Vagina (tissue), 2 donors: Measurements from ENCODE around the gene ZGRF1. TPM values are rescaled to one million over a fixed set of nuclear protein-coding genes. Genes with fewer than 3 reads are reported as not detected.
"Not testable (repeated sequence)": the region's sequence is repeated elsewhere in the genome, so short reads cannot be mapped to it uniquely, and the experiment has no call there.

Source experiments
- DNase-seq, 2 donors: peaks; one replicate each; pipeline ENCODE4 v3.0.0-alpha.2; 2017; ENCODE audit errors: extremely low spot score in 2 of 2
- H3K27ac ChIP-seq: fragments of 200-600 bp; sonication (generic); one replicate; pipeline ENCODE4 v1.5.1; 2019
- H3K27me3 ChIP-seq: fragments of 200-600 bp; sonication (generic); one replicate; pipeline ENCODE4 v1.5.1; 2019
- H3K36me3 ChIP-seq, 2 donors: fragments of 200-600 bp; sonication (generic); one replicate each; pipeline ENCODE4 v1.5.1; 2017 to 2019
- H3K4me1 ChIP-seq: fragments of 200-600 bp; sonication (generic); one replicate; pipeline ENCODE4 v1.5.1; 2019
- H3K4me3 ChIP-seq, 2 donors: fragments of 200-600 bp; sonication (generic); 1 replicate in 1 of 2; 2 replicates in 1 of 2; pipeline ENCODE4 v1.5.1; 2016 to 2019
- H3K9me3 ChIP-seq: fragments of 200-600 bp; sonication (generic); one replicate; pipeline ENCODE4 v1.5.1; 2019
- POLR2A ChIP-seq, 2 donors: fragments of 450-650 bp; IDR thresholded peaks; one replicate each; pipeline ENCODE4 v1.6.1; 2017; ENCODE audit warnings: antibody characterized with exemption in 2 of 2, mild to moderate bottlenecking in 2 of 2, moderate library complexity in 2 of 2
- POLR2AphosphoS5 ChIP-seq, 2 donors: sonication (generic); formaldehyde crosslinking; IDR thresholded peaks; one replicate each; pipeline ENCODE4 v1.9.0; 2017; ENCODE audit warnings: antibody characterized with exemption in 2 of 2, mild to moderate bottlenecking in 2 of 2, low read depth in 1 of 2; ENCODE audit not compliant: insufficient read depth in 1 of 2
- intact Hi-C: fragments of 100-400 bp; cut with DNase I; formaldehyde crosslinking; loops from one replicate; pipeline ENCODE4 v1.15.1; 2023
- total RNA-seq: library from RNA; depleted of rRNA; stranded (reverse); fragments of >200 nt; gene quantifications from one replicate; pipeline ENCODE4 v1.2.3, GENCODE V29; 2016
- TF ChIP-seq, protein P1 (sequence below), 3 experiments: fragments of 450-650 bp in 2 of 3; fragments of 200-600 bp in 1 of 3; sonication (generic) in 1 of 3; IDR thresholded peaks; one replicate each; pipeline ENCODE4 v1.5.1; 2017 to 2019; ENCODE audit warnings: antibody characterized with exemption in 3 of 3, mild to moderate bottlenecking in 2 of 3, moderate library complexity in 2 of 3

The ZGRF1 gene
- total RNA-seq, 1 donor from 2014 or later: 5.6 TPM

DNA sequence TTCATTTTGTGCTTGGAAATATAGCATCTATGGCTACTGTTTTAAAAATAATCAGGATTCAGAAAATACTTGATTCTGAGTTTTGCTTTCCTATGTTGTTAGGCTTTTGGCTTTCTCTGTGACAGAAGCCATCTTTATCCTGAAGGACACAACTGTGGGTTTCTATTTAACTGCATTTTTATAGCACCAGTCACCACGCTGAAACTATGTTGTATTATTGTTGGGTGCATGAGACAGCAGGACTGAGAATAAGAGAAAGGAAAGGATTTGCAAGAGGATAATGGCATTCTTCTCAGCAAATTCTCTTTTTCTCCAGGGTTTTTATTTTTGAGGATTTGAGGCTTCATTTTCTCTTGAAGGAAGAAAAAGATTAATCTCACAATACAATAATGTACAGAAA, 110.6 kb downstream of the ZGRF1 start:
- H3K36me3 ChIP-seq: no peaks in the 10 kb centered on the region
- TF ChIP-seq, protein P1, sequence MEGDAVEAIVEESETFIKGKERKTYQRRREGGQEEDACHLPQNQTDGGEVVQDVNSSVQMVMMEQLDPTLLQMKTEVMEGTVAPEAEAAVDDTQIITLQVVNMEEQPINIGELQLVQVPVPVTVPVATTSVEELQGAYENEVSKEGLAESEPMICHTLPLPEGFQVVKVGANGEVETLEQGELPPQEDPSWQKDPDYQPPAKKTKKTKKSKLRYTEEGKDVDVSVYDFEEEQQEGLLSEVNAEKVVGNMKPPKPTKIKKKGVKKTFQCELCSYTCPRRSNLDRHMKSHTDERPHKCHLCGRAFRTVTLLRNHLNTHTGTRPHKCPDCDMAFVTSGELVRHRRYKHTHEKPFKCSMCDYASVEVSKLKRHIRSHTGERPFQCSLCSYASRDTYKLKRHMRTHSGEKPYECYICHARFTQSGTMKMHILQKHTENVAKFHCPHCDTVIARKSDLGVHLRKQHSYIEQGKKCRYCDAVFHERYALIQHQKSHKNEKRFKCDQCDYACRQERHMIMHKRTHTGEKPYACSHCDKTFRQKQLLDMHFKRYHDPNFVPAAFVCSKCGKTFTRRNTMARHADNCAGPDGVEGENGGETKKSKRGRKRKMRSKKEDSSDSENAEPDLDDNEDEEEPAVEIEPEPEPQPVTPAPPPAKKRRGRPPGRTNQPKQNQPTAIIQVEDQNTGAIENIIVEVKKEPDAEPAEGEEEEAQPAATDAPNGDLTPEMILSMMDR (IDR thresholded peaks at IDR 0.05): no peak
- TF ChIP-seq POLR2AphosphoS5 (IDR thresholded peaks at IDR 0.05; ENCODE audit: insufficient read depth in 1 of 2, low read depth in 1 of 2) (no peak), POLR2A (IDR thresholded peaks at IDR 0.05) (no peak)
- no peak overlapping the region for H3K4me3 ChIP-seq
- H3K27me3 ChIP-seq: peaks cover 7% of the 10 kb centered on the region
- intact Hi-C loops: no loop called here
- no peaks in the 10 kb centered on the region for H3K9me3 ChIP-seq
- no peak for DNase-seq
- H3K27ac ChIP-seq: no peak overlapping the region
- H3K4me1 ChIP-seq: peaks cover 16% of the 10 kb centered on the region

DNA sequence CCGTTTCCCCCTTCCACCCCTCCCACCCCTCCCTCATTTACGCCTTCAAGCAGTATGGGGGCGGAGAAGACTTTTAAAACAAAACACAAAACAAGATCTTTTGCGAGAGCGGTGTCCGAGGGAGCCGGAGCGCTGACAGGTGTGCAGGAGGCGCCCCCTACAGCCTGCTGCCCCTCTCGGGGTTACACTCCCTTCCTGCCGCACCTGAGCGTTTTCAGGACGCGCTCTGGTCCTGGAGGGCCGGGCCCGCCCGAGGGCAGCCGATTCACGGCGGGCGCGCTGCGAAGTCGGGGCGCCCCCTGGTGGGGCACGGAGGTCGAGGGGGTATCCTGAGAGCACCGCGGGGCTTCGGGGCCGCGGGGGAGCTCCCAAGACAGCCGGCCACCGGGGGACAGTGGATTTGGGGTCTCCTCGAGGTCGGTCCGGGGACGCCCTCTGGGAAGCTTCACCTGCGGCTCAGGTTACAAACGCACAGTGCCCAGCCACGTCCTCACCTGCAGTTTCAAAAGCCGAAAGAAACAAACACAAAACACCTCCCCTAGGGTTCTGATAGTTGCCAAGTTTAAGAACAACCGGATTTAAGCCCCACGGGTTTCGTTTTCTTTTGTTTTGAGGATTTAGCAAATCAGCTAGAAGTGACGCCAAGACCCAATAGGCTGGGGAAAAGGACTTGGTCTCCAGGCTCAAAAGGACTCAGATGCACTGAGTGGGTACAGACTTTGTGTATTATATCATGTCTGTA, 112.8 kb downstream of the ZGRF1 start:
- no peak for DNase-seq
- H3K4me1 ChIP-seq: peaks cover 16% of the 10 kb centered on the region
- H3K4me3 ChIP-seq: peak overlapping the region; percentile 29 to 31
- no peaks in the 10 kb centered on the region for H3K9me3 ChIP-seq
- no peak for TF ChIP-seq POLR2AphosphoS5 (IDR thresholded peaks at IDR 0.05; ENCODE audit: insufficient read depth in 1 of 2, low read depth in 1 of 2)
- TF ChIP-seq, protein P1 (IDR thresholded peaks at IDR 0.05): peak in 2 of 3 experiments; percentile 25 to 46
- H3K27ac ChIP-seq: no peak overlapping the region
- intact Hi-C loops: no loop called here
- H3K27me3 ChIP-seq: peaks cover 12% of the 10 kb centered on the region
- H3K36me3 ChIP-seq: no peaks in the 10 kb centered on the region

DNA sequence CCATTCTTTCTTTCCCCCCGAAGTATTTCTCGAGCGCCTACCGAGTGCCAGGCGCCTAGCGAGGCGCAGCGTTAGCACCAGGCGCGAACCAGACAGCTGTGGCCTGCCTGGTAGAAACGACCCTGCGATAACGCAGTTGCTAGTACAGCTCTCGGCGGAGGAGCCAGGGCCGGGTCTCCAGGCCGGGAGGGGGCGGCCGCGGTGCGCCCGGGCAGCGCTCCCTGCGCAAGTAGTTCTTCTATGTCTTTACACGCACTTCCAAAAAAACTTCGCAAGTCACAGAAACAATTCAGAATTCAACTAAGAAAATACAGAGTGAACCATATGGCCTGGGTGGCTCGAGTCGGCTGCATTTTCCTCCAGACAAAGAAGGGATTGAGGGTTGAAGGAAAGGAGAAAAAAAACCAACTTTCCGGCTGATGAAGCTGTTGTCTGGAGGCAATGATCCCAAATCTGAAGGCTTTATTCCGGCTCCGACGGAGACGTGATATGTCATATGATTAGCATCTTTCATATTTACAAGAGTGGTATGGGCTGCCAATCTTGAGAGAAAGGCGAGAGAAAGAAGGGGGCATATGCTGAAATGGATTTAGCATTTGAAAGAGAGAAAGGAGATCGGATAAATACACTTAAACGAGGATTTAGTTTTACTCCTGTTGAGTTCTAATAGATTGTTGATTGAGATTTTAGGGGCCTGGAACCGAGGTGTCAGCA, 113.5 kb downstream of the ZGRF1 start:
- TF ChIP-seq POLR2A (IDR thresholded peaks at IDR 0.05) (no peak), POLR2AphosphoS5 (IDR thresholded peaks at IDR 0.05; ENCODE audit: insufficient read depth in 1 of 2, low read depth in 1 of 2) (no peak)
- TF ChIP-seq, protein P1 (IDR thresholded peaks at IDR 0.05): no peak

DNA sequence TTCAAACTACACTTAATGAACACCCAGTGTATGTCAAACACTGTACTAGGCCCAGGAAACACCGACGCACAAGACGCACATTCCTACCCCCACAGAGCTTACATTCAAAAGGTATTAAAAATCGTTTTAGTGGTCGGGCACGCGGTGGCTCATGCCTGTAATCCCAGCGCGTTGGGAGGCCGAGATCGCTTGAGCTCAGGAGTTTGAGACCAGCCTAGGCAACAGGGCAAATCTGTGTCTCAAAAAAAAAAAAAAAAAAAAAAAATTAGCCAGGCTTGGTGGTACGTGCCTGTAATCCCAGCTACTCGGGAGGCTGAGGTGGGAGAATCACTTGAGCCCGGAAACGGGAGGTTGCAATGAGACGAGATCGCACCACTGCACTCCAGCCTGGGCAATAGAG, 114.3 kb downstream of the ZGRF1 start:
- DNase-seq, H3K27ac ChIP-seq, intact Hi-C loops, H3K4me3 ChIP-seq, H3K36me3 ChIP-seq, H3K9me3 ChIP-seq: not testable (repeated sequence)
- Histone ChIP-seq H3K27me3 (peaks cover 12% of the 10 kb centered on the region), H3K4me1 (peaks cover 18% of the 10 kb centered on the region)

More for the DNA sequence above, 113.5 kb downstream of the ZGRF1 start:
- Histone ChIP-seq H3K4me3 (peak overlapping the region; percentile 29 to 31), H3K36me3 (no peaks in the 10 kb centered on the region), H3K27ac (no peak overlapping the region), H3K9me3 (no peaks in the 10 kb centered on the region), H3K4me1 (peaks cover 16% of the 10 kb centered on the region), H3K27me3 (peaks cover 12% of the 10 kb centered on the region)
- intact Hi-C loops: no loop called here
- DNase-seq: no peak

DNA sequence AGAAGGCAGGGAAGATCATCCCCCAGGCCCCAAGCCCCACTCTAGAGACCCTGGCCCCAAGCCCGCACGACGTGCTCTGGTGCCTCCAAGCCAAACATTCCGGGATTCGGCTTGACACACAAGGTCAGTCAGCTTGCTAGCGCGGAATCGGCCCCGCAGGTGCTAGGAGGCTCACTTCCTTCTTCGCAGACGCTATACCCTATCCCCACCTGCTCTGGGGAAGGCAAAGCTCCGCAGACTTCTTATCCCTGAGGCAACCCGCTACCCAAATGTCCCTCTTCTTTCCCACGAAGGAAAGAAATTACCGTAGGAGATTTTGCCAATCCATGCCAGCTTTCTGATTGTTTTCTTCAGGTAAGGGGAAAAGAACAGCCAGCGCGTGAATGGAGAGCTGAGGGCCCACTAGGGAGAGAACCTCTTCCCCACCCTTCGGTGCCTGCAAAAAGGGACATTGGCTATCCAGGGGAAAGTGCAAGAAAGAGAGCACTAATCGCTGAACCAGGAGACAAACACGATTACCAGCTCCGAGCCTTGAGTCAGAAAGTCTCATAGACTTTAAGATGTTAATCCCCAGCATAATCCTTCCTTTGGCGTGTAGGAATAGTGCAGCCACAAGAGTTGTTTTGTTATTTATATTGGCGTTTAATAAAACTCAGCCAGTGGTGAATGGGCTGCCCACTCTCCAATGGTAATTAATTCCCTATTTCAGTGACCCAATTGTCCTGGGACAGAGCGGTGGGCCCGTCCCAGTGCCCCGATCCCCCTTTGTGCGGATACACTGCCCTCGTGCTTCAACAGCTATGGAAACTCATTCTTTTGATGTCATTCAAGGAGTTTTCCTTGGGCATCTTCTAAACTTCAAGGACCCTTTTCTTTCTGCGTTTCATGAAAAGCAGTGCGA, 115.3 kb downstream of the ZGRF1 start:
- no peak for TF ChIP-seq POLR2AphosphoS5 (IDR thresholded peaks at IDR 0.05; ENCODE audit: insufficient read depth in 1 of 2, low read depth in 1 of 2)
- TF ChIP-seq POLR2A (IDR thresholded peaks at IDR 0.05): no peak
- TF ChIP-seq, protein P1 (IDR thresholded peaks at IDR 0.05): no peak
- H3K36me3 ChIP-seq: no peaks in the 10 kb centered on the region
- H3K27me3 ChIP-seq: peaks cover 21% of the 10 kb centered on the region
- intact Hi-C loops: no loop called here
- no peak overlapping the region for H3K4me3 ChIP-seq
- no peak overlapping the region for H3K27ac ChIP-seq
- H3K9me3 ChIP-seq: no peaks in the 10 kb centered on the region
- no peak for DNase-seq
- peaks cover 29% of the 10 kb centered on the region for H3K4me1 ChIP-seq
